ENCODE measurements around the gene WFS1.

Gene WFS1

GRCh38 chr4:6321361-6321760 lies 51.7 kb downstream of the WFS1 start:
- TF ChIP-seq CTCF (IDR thresholded peaks at IDR 0.05; ENCODE audit: low read depth, low read length): no peak
- H3K4me3 ChIP-seq (ENCODE audit: low read depth, low read length): no peak overlapping the region

DNA sequence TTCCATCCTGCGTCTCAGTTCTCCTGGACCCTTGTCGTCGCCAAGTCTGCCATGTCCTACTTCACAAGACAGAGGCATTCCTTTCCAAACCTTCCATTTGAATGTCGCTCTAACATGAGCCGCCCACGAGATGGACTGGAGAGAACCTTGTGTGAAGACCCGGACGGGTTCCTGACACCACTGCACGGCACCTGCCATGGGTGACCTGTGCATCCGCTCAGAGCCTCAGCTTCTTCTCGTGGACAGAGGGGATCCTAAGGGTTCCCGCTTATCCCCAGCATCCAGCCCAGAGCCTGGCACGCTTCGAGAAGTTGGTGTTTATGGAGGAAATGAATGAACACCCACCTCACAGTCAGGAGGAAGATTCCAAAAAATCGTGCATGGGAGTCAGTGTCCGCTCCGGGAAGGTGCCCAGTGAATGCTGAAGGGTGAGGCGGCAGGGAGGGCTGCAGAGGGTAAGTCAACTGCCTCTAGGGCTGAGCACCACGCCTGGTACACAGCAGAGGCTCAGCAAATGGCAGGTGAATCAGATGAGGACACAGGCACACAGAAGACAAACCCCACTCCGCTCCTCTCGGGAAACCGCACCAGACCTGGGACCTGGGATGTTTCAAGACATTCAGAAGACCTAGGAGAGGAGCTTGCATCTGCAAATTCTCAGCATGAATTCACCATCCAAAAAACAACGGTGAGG lies 52.6 kb downstream of the WFS1 start:
- no peak for TF ChIP-seq CTCF (IDR thresholded peaks at IDR 0.05; ENCODE audit: low read depth, low read length)

DNA sequence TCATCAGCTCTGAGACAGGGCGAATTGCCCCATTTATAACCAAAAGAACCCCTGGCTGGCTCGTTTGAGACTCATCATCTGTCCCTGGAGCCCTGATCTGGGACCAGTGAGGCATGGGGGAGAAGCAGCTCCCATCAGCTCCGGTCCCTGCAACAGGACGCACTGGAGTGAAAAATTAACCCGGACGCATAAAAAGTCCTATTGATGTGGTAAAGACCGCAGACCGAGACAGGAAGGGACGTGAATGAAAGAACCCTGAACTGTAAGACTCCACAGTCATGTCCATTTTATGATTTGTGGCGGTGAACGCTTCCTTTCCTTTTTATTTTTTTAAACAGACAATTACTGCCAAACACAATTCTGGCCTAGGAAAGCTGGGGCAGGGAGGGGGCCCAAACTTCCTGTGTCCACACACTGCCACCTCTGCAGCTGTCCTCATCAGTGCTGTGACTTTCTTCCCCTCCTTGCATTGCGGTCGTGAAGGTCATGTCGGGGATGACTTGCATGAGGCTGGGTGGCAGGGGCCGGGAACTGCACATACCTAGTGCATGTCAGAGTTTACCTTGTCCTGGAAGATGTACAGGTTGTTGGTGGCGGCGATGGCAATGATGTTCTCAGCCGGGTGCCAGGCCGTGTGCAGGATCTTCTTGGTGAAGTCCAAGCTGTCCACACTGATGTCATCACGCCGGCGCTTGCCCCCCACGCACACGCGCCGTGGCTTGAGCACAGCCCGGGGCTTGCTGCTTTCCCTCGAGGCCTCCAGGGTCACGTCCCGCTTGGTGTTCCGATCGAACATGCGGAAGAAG lies 53.3 kb downstream of the WFS1 start:
- TF ChIP-seq CTCF (IDR thresholded peaks at IDR 0.05; ENCODE audit: low read depth, low read length): no peak
- H3K4me3 ChIP-seq (ENCODE audit: low read depth, low read length): no peak overlapping the region

More for the DNA sequence above, 52.6 kb downstream of the WFS1 start:
- no peak overlapping the region for H3K4me3 ChIP-seq (ENCODE audit: low read depth, low read length)

GRCh38 chr4:6324461-6324998 lies 54.9 kb downstream of the WFS1 start:
- no peak for TF ChIP-seq CTCF (IDR thresholded peaks at IDR 0.05; ENCODE audit: low read depth, low read length)
- no peak overlapping the region for H3K4me3 ChIP-seq (ENCODE audit: low read depth, low read length)

- no peak for TF ChIP-seq CTCF (IDR thresholded peaks at IDR 0.05; ENCODE audit: low read depth, low read length)
- no peak overlapping the region for H3K4me3 ChIP-seq (ENCODE audit: low read depth, low read length)
Measured at GRCh38 chr4:6324999-6325787, 55.5 kb downstream of the WFS1 start.

DNA sequence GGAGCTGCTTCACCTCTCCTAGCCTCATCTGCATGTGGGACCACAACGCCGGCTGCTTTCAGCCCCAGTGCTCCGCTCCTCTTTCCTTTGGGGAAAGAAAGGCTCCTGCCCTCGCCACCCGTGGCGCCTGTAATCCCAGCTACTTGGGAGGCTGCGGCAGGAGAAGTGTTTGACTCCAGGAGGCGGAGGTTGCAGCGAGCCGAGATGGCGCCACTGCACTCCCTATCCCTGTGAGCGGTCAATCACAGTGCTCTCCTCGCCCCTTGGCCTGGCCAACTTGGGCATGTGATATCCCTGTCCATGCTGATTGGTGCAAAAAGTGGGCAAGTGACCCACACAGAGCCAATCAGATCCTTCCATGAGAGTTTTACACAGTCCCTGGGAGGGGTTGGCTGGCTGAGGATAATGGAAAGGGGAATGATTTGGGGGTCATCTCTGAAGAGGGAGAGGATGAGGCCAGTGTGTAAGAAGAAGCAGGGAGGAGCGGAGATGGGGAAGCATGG lies 56.2 kb downstream of the WFS1 start:
- H3K4me3 ChIP-seq (ENCODE audit: low read depth, low read length): no peak overlapping the region
- no peak for TF ChIP-seq CTCF (IDR thresholded peaks at IDR 0.05; ENCODE audit: low read depth, low read length)
